ENCODE data around the gene ACO2.
A peak's percentile ranks its signal among the peaks of the same experiment; 100 is the strongest.
"Not testable (repeated sequence)": the region's sequence is repeated elsewhere in the genome, so short reads cannot be mapped to it uniquely, and the experiment has no call there.

ACO2 gene

GRCh38 chr22:41543854-41544670 lies 75.1 kb downstream of the ACO2 start, which contains the start of gene POLR3H:
TSS of gene POLR3H (minus strand) at chr22:41544470. CDS start at chr22:41544101, 369 bp downstream.
- DNase-seq: peak; percentile 83 to 95 (median 88)

- DNase-seq: no peak
These were observed 76.0 kb downstream of the ACO2 start for GRCh38 chr22:41544671-41545476.

GRCh38 chr22:41548830-41549211 lies 79.9 kb downstream of the ACO2 start:
- no peak for DNase-seq

- DNase-seq: no peak
These were observed 82.1 kb downstream of the ACO2 start for GRCh38 chr22:41550952-41551491.

- DNase-seq: no peak
These were observed 83.1 kb downstream of the ACO2 start for GRCh38 chr22:41551877-41552582.

GRCh38 chr22:41555325-41555982 lies 86.5 kb downstream of the ACO2 start:
- no peak for DNase-seq

GRCh38 chr22:41556561-41556960 lies 87.6 kb downstream of the ACO2 start:
- DNase-seq: no peak

GRCh38 chr22:41557401-41558240 lies 88.7 kb downstream of the ACO2 start:
- DNase-seq: no peak

- not testable (repeated sequence) for DNase-seq
These were observed 89.3 kb downstream of the ACO2 start for GRCh38 chr22:41558241-41558630.

GRCh38 chr22:41560095-41560471 lies 91.2 kb downstream of the ACO2 start:
- no peak for DNase-seq

GRCh38 chr22:41561335-41561734 lies 92.4 kb downstream of the ACO2 start:
- no peak for DNase-seq

- no peak for DNase-seq
These were observed 92.9 kb downstream of the ACO2 start for GRCh38 chr22:41561788-41562187.

- DNase-seq: no peak
These were observed 93.5 kb downstream of the ACO2 start for GRCh38 chr22:41562461-41562860.

- no peak for DNase-seq
These were observed 94.3 kb downstream of the ACO2 start for GRCh38 chr22:41563051-41563711.

- DNase-seq: no peak
These were observed 95.6 kb downstream of the ACO2 start for GRCh38 chr22:41564563-41564962.

- DNase-seq: no peak
These were observed 96.6 kb downstream of the ACO2 start for GRCh38 chr22:41565403-41566054.

- no peak for DNase-seq
These were observed 98.5 kb downstream of the ACO2 start for GRCh38 chr22:41567512-41567768.

GRCh38 chr22:41568811-41569210 lies 99.9 kb downstream of the ACO2 start:
- no peak for DNase-seq

GRCh38 chr22:41570221-41570620 lies 101.3 kb downstream of the ACO2 start:
- no peak for DNase-seq

- DNase-seq: no peak
These were observed 102.9 kb downstream of the ACO2 start for GRCh38 chr22:41571786-41572185.

- DNase-seq: not testable (repeated sequence)
These were observed 103.4 kb downstream of the ACO2 start for GRCh38 chr22:41572305-41572704.
